Measurements from ENCODE around the gene ASB6.
A peak's percentile ranks its signal among the peaks of the same experiment; 100 is the strongest.

Gene ASB6

DNA sequence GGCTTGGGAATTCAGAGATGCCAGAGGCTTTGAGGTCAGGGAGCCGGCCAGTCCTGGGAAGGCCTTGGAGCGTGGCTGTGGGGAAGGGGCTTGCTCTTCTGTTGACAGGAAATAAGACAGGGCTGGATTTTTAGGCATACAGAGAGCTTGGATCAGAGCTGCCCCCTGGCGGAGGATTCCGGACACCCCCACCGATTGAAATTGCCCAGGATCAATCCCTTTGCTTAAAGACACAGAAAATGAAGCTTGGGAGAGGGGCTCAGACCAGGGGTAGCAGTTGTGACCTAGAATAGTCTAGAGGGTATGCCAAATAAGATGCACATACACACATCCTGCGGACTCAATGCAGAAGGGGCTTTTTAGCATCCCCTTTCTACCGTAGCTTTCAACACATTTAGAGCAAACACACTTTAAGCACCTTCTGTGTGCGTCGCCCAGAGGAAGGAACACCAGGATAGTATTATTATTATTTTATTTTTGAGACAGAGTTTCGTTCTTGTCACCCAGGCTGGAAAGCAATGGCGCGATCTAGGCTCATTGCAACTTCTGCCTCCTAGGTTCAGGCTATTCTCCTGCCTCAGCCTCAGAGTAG is 17.7 kb downstream of the ASB6 start:
- peak; percentile 83 for DNase-seq

DNA sequence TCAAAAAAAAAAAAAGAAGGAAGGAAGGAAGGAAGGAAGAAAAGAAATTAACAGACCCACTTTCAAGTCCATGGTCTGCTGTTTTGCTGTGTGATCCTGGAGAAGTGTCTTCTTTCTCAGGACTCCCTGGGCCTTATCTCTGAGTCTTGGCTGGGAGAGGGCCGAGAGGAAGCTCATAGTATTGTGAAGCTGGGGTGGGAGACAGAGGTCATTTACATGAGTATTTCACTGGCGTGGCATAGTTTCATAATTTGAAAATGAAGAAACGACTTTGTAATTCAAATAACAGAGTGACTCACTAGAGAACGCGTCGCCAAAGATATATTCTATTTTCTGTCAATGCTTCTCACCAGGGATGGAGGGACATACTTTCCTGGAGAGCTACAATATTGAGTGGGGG is 18.6 kb downstream of the ASB6 start:
- no peak for DNase-seq

DNA sequence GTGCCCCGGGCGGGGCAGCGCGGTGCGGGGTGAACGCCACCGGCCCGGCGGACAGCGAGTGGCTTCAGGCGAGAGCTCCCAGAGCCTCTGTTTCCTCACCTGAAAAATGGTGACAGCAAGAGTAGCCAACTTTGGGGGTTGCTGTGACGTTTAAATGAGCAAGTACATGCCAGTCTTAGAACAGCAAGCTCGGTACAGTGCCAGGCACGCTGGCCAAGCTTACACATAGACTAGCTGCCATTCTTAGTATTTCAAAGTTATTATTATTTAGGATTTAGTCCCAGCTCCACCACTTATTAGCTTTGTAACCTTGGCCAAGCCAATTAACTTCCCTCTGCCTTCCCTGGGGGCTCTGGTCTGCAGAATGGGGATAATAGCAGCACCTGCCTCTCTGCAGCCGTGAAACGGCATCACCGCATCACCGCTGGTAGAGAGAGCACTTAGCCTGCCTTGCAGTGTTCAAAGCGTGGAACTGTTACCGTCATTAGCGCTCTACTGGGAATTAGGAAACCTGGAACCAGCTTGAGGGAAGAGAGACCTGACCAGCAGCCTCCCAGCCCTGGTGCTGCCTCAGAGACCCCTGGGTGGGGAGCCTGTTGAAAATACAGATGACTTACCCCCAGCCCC is 21.2 kb downstream of the ASB6 start, which contains the start of gene C9orf50:
TSS of gene C9orf50 (minus strand) at position 433 of the 627 bp plus-strand sequence. CDS start 527 bp downstream, outside the sequence.
- DNase-seq, result peak; percentile 62

DNA sequence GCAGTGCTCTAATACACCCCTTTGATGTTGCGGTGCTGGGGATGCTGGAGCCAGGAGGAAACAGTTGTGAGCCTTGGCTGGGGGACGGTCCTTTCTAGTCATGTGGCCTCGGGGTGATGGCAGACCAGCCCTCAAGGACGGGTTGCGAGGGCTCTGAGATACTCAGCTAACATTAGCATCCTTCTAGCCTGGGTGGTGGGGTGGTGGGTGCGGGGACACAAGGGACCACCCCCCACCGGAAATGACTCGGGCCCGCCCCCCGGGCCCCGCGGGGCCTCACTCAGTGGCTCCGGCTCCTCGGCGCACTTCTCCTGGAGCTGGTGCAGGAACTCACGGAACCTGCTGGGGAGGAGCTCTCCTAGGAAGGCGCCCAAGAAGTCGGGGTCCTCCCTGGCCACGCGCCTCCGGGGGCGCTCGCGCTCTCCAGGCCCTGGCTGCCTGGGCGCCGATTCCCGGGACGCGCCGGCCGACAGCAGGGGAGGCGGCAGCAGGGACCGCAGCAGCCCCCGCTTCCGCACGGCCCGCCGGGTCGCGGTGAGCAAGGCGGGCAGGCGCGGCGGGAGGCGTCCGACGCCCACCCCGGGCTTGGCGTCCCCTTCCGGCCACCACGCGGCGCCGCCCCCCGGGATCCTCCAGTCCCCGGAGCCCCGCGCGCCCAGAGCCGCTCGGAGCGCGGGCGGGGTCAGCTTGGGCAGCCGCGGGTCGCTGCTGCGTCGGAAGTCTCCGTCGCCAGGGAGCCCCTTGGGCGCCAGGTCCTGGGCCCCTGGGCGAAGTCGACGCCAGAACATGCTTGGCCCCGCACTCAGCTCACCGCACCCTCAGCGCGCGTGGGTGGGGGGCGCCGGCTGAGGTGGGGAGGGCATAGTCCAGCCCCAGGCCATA is 21.9 kb downstream of the ASB6 start:
- DNase-seq, result peak; percentile 63

DNA sequence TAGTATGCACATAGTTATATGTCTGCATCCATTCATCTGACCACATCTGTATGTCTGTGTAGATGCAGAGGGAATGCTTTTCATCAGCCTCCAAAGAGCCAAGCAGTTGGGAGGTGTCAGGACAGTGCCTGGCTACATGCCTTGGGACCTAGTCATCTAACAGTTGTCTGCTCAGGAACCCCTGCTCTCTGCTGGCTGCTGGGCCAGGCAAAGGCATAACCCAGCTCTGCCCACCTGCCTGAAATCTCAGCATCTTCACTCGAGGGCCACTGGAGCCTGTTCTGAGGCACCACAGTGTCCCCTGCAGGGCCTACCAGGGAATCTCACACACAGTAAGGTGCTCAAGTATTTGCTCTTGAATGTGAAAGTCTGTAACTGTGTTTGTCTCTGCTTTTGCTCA is 24.8 kb downstream of the ASB6 start:
- DNase-seq, result no peak

DNA sequence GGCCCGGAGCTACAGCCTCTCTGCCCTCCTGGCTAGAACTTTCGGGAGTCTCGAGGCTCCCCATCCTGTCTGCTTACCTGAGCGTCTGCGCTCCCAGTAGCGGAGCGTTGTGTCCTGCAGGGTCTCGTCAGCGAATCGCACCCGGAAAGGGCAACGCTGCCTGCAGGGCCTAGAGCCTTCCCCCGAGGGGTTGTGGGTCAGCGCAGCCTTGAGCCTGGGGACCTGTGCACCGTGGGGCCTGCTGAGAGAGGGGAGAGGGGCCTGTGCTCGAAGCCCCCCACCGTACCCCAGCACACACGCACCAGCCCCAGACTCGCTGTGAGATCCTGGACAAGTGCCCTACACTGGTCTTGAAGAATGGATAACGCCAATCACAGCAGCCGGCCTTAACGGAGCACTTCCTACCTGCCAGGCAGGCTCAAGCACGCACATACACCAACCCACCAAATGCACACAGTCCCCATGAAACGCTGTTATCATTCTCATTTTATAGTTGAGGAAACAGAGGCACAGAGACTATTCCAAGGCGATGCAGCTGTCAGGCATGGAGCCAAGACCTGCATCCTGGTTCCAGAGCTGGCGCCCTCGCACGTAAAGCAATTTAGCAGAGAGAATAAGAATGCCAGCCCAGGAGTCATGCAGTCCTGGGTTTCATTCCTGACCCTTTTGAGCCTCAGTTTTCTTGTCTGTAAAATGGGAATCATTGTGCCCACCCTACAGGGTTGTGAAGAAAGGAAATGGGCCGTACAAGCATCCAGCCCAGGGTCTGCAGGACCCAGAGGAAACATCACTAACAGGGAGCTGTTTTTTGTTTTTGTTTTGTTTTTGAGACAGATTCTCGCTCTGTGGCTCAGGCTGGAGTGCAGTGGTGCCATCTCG is 26.3 kb downstream of the ASB6 start:
- no peak for DNase-seq

DNA sequence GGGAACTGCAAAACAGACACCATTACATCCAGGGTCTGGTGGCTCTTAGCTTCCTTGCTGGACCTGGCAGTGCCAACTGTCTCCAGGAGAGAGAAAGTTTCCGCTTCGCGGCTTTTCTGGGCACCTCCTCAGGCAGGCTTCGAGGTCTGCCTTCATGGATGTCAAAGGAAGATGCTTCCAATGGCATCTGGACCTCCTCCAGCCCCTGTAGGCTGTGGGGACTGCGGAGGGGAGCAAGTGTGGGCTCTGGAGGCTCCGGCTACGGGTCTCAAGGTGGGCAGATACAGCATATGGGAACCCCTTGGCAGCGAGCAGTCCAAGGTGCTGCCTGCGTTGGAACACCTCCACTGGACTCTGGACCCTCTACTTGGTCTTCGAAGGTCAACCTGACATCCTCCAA is 27.0 kb downstream of the ASB6 start:
- DNase-seq, result no peak

DNA sequence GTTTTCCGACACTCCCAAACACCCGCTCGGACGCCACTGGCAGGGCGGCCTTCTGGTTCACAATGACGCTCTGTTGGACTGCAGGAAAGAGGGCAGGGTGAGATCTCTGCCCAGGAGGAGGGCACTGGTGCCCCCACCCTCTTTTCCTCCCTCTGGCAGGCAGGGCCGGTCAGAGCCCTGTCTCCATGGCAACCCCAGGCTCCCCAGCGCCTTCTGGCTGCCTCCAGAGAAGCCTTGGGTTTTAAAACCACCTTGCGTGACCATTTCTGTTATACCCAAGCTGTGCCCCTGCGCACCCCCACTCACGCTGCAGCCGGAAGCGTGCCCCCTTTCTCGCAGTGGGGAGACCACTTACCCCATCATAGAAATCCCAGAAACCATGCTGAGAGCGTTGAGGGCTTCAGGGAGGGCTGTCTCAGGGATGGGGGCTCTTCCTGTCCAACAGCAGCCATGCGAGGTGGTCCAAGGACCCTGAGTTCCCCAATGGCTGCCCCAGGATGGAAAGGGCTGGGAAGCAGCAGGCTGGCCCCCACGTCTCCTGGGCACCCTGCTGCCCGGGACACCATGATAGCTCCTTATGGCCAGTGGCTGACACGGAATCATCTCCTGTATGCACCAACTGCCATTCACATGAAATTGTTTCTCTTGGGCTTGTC is 28.3 kb downstream of the ASB6 start:
- peak; percentile 85 for DNase-seq

DNA sequence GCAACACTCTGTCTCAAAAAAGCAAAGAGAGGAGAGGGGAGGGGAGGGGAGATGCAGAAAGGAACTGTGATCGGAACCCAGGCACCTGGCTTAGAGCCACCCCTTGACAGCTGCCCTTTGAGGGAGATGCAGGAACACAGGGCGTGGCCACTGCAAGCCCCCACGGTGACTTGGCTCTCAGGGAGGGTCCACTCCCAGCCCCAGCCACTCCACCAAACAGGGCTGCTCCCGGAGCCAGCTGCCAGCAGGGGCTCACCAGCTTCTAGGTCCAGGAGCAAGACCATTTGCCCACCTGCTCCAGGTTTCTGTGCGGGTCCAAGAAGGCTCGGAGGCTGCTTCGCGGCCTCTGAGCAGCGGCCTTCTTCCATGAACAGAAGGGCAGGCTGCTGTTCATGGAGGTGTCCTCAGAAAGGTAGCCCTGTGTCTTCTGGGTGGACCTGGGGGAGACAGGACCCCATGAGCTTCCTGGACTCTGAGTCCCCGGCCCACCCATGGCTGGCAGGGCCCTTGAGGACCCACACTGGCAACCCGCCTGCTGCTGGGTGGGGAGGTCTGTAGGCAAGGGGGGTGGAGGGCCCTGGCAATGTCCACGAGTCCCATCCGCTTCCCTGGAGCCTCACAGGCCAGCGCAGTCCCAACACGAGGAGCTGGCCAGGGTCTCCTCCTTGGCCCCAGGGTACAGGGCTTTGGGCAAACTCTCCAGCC is 29.0 kb downstream of the ASB6 start:
- DNase-seq, result no peak

DNA sequence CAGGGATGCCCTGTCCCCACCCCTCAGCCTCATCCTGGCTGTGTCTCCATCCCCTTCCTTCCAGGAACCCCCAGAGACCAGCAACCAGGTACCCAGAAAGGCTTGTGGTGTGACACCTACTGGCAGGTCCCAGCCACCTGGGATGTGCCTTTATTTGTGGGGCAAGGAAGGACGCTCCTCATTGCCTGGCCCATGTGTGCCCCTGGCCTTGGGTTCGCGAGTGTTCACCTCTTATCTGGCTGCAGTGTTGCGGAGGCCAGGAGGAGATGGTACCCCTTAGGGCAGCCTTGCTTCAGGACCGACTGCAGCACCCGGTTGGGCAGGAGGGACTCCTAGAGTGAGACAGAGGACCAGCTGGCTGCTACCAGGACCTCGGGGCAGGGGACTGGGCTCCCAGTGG is 29.8 kb downstream of the ASB6 start:
- no peak for DNase-seq

DNA sequence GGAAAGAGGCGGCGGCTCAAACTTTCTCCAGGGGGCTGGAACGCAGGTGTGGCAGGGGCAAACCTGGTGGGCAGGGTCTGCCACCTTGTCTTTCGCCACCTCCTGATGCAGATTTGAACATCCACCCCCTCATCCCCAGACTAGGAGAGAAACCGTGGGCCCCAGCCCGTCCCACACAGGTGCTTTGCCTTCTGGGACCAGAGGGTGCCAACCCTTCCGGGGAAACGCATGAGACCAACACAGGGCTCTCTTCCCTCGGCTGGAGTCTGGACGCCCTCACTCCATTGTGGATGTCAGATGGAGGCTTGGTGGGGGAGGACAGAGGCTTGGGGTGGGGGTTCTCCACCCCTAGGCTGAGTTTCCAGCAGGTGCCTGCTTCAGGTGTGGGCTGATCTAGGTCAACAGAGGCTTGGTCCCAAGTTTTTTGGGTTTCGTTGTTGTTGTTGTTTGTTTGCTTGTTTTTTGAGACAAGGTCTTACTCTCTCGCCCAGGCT is 30.6 kb downstream of the ASB6 start:
- DNase-seq, result no peak

DNA sequence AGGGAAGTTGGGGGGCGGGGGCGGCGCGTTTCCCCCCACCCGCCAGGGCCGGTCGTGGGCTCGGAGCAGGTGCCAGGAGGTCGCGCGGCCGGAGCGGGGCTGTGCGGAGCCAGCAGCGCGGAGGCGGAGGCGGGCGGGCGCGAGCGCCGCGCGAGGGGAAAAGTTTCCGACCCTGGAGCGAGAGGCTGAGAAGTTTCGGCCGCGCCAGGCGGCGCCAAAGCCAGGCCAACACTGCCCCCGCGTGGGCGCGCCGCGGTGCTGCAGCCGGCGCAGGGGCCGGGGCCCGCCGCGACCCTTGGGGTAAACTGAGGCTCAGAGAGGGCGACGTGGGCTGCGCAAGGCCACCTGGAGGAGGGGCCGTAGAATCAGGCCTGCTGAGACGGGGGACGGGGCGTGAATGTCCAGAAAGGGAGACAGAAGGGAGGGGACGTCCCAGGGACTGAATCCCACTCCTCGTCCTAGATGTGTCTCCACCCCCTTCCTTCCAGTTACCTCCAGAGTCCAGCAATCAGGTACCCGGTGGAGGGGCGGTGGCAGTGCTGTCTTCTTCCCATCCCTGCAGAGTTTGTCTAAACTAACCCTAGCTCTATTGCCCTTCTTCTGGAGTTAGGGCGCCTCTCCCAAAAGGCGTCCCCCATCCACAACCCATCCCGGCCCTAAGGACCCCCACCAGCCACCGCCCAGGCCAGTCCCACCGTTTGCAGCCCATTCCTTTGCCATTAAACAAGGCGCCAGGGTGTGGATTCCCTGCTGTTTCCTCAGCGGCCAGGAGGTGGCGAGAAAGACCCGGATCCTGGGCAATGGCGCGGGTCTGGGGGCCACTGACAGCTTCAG is 31.3 kb downstream of the ASB6 start:
- peak; percentile 85 for DNase-seq

DNA sequence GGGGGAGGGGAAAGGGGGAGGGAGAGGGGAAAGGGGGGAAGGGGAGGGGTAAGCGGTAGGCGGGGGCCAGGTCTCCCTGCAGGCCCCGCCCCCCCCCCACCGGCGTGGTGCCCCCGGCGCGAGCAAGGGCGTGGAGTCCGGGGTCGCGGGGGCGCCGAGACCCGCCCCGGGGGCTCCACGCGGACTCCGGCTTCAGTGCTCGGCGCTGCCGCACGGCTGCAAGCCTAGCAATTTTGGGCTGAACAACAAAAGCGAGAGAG is 31.8 kb downstream of the ASB6 start:
- DNase-seq, result no peak

DNA sequence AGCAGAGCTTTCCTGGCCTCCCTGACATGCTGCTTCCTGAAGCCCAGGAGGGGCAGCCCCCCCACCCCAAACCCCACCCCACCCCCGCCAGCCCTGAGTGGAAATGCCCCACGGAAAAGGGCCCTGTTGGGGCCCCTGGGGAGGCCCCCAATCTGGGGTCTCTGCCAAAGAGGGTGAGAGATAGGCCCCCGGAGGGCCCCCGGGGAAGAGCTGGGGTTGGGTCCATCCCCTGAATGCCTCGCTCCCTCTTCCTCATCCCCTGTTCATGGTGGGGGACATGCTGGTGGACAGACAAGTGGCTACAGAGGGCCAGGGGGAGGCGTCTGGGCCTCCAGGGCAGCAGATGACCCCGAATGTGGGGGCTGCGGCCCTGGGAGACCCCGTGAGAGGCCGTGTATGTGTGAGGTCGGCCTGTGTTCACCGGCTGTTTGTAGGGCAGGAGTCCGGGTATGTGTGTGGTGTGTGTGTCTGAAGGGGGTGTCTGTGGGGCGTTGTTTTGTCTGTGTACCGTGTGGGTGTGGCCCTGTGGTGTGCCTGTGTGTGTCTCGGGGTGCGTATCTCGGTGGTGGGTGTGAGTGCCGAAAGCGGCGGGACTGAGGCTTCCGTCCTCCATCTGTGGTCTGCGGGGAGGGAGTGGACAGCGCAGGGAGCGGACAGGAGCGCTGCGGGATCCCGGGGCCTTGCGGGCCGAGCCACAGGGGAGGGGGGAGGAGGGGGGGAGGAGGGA is 32.3 kb downstream of the ASB6 start:
- DNase-seq, result peak; percentile 73

DNA sequence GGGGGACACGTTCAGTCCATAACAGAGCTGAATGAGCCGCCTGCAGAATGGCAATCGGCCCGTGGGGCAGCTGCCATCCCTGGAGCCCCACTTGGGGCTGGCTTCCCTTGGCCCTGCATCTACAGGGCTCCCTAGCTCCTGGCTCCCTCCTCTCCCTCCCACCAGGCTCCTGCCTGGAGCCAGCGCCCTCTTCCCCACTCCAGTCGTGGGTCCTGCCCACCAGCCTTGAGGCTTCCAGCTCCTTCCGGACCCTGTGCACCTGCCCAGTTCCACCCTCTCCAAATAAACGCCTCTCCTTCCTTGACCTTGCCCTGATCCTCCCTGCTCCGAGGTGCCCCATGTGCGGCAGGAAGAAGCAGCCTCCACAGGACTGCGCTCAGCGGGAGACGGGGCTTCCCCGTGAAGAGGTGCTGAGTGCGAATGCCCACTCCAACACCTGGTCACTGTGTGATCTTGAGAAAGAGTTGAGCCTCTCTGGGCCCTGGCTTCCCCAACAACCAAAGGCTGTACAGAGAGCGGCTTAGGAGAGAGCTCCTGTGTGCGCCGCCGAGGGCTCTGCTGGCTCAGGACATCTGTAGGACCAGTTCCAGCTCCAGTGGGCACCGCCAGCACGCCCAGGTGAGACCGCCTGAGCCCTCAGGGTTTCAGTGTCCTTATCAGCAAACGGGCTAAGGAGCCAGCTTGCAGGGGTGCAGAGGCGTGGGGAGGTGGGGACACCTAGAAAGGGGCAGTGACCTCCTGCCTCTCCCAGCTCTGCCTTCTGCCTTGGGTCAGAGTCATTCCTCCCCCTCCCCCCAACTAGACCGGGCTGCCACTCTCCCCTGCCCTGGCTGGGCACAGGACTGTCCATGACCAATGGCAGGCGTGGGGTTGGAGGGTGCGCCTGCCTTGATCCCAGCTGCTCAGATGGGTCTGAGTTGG is 33.1 kb downstream of the ASB6 start:
- no peak for DNase-seq

DNA sequence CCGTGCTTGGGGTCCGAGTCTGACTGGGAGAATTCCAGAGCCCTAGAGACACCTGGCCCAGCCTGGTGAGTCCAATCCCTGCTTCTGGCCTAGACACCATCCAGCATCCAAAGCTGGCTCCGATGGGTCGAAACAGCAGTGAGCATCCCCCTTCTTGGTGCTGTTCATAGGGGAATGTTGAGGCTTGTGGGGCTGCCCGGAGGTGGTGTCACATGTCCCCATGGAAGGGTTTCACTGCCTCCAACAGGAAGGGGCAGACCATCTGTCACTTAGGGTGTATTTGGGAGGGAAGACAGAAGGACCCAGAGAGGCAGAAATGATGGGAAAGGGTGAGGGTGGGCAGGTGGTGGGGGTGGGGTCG is 34.9 kb downstream of the ASB6 start:
- DNase-seq, result no peak

DNA sequence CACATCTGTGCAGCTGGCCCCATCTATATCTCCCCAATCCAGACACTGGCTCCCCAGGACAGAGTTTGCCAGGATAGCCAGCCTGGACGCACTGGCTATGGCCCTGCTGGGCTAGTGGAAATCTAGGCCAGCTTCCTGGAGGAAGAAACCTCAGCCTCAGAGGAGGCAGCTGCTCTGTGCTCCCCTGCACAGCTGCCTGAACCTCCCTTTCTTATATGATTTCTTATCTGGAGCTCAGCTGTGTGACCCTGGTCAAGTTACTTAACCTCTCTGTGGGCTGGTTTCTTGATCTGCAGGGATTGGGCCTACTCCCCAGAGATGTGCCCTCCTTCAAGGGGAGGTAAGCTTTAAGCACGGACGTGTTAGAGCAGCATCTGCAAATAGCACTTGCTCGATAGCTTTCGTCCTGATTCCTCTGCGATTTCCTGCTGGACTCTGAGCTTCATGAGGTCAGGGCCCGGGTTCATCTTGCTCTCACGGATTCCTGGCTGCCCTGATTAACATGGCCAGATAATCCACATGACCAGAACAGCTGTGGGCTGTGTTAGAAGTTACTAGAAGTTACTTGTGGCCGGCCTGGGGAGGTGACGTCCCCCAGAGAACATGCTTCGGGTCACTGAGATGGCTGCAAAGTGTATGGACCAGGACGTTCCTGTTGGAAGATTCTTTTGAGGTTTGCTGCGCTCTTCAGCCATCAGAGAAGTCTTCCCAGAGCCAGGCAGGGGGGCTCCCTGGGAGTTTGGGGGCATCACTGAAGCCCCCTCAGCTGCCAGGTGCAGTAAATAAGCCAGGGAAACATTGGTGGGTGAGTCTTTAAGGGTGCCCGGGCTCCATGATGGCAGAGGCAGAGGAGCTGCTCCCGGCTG is 35.6 kb downstream of the ASB6 start:
- no peak for DNase-seq

DNA sequence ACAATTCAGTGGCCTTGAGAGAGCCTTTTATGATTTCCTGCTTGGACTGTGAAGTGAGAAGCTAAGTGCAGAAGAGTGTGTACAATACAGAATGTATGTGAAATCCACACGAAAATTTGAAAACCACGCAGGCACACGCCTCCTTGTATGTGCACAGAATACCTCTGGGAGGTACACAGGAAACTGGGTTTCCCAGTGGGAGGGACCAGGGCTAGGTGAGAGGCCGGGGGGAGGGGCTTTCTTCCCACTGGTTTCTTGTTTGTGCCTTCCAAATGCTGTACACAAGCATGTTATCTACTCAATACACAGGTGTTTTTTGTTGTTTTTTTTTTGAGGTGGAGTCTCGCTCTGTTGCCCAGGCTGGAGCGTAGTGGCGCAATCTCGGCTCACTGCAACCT is 37.2 kb downstream of the ASB6 start:
- DNase-seq, result no peak

All from retina (tissue), 1 donor.